Thyroid gland (tissue), 4 donors: Measurements from ENCODE around the gene FGD1. TPM values are rescaled to one million over a fixed set of nuclear protein-coding genes. Genes with fewer than 3 reads are reported as not detected.
"Not testable (repeated sequence)": the region's sequence is repeated elsewhere in the genome, so short reads cannot be mapped to it uniquely, and the experiment has no call there.

Experiments used
- DNase-seq, 2 donors: peaks; one replicate each; pipeline ENCODE4 v3.0.0-alpha.2; 2019
- H3K27ac ChIP-seq, 3 donors: fragments of 200-600 bp; sonication (generic); 1 replicate in 2 of 3; 2 replicates in 1 of 3; pipeline ENCODE4 v1.5.1; 2016 to 2019; ENCODE audit warnings: mild to moderate bottlenecking in 1 of 3, moderate library complexity in 1 of 3
- H3K27me3 ChIP-seq: fragments of 200-600 bp; sonication (generic); one replicate; pipeline ENCODE4 v1.5.1; 2019
- H3K36me3 ChIP-seq, 2 donors: fragments of 200-600 bp; sonication (generic); one replicate each; pipeline ENCODE4 v1.5.1; 2016 to 2019
- H3K4me1 ChIP-seq, 2 donors: fragments of 200-600 bp; sonication (generic); one replicate each; pipeline ENCODE4 v1.5.1; 2017 to 2019
- H3K4me3 ChIP-seq, 3 donors: fragments of 200-600 bp; sonication (generic); replicated peaks in 1 of 3; 1 replicate in 2 of 3; 2 replicates in 1 of 3; pipeline ENCODE4 v1.5.1; 2016; ENCODE audit warnings: mild to moderate bottlenecking in 1 of 3
- H3K9me3 ChIP-seq: fragments of 200-600 bp; sonication (generic); one replicate; pipeline ENCODE4 v1.5.1; 2017
- POLR2A ChIP-seq, 2 donors: fragments of 450-650 bp; IDR thresholded peaks; one replicate each; pipeline ENCODE4 v1.6.1; 2017; ENCODE audit warnings: antibody characterized with exemption in 2 of 2, mild to moderate bottlenecking in 2 of 2, moderate library complexity in 1 of 2
- WGBS, 2 donors: methylation state at CpG; one replicate each; pipeline ENCODE4 v1.1.5; 2017; 5-methylcytosine and 5-hydroxymethylcytosine counted together
- intact Hi-C: fragments of 100-400 bp; cut with DNase I; formaldehyde crosslinking; loops from one replicate; pipeline ENCODE4 v1.15.1; 2023
- total RNA-seq, 4 donors: library from RNA; depleted of rRNA; stranded (reverse); fragments of >200 nt; gene quantifications; one replicate each; pipeline ENCODE4 v1.2.3, GENCODE V29; 2016
- TF ChIP-seq, protein P1 (sequence below), 6 experiments: fragments of 200-600 bp in 3 of 6; fragments of 450-650 bp in 3 of 6; sonication (generic) in 3 of 6; IDR thresholded peaks; one replicate each; pipeline ENCODE4 v1.5.1; 2016 to 2019; ENCODE audit warnings: antibody characterized with exemption in 6 of 6, mild to moderate bottlenecking in 2 of 6, inconsistent platforms in 1 of 6, moderate library complexity in 1 of 6

Gene FGD1
- 1 to 10 TPM; 3.0 to 7.1 (median 4.2) TPM for total RNA-seq

DNA sequence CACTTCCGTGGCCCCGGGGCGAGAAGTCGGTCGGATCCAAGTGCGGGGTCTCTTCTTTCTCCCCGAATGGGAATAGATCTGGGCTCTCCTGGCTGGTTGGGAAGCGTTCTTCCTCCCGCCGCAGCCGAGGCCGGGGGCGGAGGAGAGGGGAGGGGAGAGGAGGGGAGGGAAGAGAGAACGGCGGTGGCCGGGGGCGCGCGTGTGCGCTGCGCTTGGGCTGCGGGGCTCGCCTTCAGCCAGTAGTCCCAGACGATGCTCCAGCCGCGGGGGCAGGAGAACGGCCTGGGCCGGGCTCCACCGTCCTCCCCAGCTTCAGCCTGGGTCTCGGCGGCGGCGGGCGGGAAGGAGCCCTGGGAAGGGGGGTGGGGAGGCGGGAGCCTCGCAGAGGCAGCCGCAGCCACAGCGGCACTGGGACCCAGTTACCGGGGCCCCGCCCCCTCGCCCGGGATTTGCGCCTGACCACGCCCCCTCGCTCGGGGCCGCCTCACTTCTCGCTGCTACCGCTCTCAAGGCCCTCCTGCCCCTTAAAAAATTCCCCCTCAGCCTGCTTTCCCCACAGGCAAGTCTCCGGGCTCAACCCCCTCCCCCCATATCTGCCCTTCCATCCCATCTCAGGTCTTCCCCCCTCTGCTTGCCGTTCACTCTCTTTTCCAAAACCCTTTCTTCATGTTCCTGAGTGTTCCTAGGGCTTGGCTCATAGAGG lies at the start of gene FGD1:
FGD1 (minus strand) TSS at position 421 of the 703 bp plus-strand sequence. CDS start 802 bp downstream, outside the sequence.
- DNase-seq, result peak; percentile 65 to 66
- Histone ChIP-seq H3K4me3 (peak within 1 kb of the TSS in 2 of 3 donors; percentile 35 to 42), H3K9me3 (no peaks in the 10 kb centered on the region), H3K27ac (peak within 1 kb of the TSS in 1 of 3 donors; percentile 58), H3K36me3 (no peaks in the 10 kb centered on the region), H3K27me3 (no peaks in the 10 kb centered on the region), H3K4me1 (no peaks in the 10 kb centered on the region)
- TF ChIP-seq, protein P1, sequence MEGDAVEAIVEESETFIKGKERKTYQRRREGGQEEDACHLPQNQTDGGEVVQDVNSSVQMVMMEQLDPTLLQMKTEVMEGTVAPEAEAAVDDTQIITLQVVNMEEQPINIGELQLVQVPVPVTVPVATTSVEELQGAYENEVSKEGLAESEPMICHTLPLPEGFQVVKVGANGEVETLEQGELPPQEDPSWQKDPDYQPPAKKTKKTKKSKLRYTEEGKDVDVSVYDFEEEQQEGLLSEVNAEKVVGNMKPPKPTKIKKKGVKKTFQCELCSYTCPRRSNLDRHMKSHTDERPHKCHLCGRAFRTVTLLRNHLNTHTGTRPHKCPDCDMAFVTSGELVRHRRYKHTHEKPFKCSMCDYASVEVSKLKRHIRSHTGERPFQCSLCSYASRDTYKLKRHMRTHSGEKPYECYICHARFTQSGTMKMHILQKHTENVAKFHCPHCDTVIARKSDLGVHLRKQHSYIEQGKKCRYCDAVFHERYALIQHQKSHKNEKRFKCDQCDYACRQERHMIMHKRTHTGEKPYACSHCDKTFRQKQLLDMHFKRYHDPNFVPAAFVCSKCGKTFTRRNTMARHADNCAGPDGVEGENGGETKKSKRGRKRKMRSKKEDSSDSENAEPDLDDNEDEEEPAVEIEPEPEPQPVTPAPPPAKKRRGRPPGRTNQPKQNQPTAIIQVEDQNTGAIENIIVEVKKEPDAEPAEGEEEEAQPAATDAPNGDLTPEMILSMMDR (IDR thresholded peaks at IDR 0.05), result no peak
- peak in 1 of 2 donors; percentile 23 for TF ChIP-seq POLR2A (IDR thresholded peaks at IDR 0.05)
- intact Hi-C loops, result no loop called here
- WGBS, 2 donors, result 0 to 3% methylated on average over 5 to 12 of the region's 51 CpGs

DNA sequence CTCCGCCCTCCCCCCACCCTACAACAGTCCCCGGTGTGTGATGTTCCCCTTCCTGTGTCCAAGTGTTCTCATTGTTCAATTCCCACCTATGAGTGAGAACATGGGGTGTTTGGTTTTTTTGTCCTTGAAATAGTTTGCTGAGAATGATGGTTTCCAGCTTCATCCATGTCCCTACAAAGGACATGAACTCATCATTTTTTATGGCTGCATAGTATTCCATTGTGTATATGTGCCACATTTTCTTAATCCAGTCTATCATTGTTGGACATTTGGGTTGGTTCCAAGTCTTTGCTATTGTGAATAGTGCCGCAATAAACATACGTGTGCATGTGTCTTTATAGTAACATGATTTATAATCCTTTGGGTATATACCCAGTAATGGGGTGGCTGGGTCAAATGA lies 46.2 kb upstream of the FGD1 start:
- intact Hi-C loops, H3K9me3 ChIP-seq, H3K27ac ChIP-seq, H3K4me1 ChIP-seq, H3K4me3 ChIP-seq, DNase-seq, H3K27me3 ChIP-seq: not testable (repeated sequence)
- 93 to 100% methylated on average over 2 to 3 of the region's 4 CpGs for WGBS, 2 donors
- peaks cover 44 to 51% of the 10 kb centered on the region in 2 donors for H3K36me3 ChIP-seq

DNA sequence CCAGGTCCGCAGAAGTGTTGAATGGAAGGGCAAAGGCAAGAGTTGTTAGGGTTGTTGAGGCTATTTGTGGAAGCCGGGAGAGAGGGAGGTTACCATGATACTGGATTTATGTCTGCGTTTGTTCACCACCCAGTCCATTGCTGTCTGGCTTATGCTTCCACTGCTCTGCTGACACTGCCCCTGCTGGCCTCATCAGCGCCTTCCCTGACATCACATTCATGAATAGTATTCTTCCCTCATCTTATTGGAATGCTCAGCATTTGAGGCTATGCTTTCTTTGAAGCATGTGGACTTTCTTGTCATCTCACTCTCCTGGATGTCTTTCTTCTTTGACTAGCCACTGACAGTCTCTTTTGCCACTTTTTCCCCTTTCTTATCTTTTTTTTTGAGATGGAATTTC lies 44.3 kb upstream of the FGD1 start:
- H3K9me3 ChIP-seq, result no peaks in the 10 kb centered on the region
- no peaks in the 10 kb centered on the region for H3K4me1 ChIP-seq
- H3K27ac ChIP-seq, result no peak overlapping the region
- H3K27me3 ChIP-seq, result no peaks in the 10 kb centered on the region
- intact Hi-C loops, result no loop called here
- DNase-seq, result no peak
- WGBS, 2 donors, result 94 to 100% methylated on average over 4 of the region's 4 CpGs
- no peak overlapping the region for H3K4me3 ChIP-seq
- peaks cover 40 to 53% of the 10 kb centered on the region in 2 donors for H3K36me3 ChIP-seq
- TF ChIP-seq POLR2A (IDR thresholded peaks at IDR 0.05), result no peak
- TF ChIP-seq, protein P1 (IDR thresholded peaks at IDR 0.05), result no peak

DNA sequence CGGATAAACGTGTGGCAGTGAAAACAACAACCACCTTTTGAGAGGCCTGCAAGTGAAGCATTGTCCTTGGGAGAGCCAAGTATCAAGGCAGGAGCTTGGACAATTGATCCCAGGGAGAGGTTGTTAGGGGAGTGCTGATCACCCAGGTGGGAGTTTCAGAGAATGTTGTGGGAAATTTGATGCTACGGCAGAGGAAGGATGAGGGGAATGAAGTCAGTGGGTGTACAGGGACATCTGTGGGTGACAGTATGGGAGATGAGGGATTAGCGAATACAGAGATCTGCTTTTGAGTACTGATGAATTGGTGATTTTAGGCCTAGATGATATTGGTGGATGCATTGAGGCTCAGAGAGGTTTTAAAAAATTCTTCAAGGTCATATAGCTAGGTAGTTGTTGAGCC lies 38.2 kb upstream of the FGD1 start:
- DNase-seq, result no peak
- peaks cover 4 to 12% of the 10 kb centered on the region in 2 donors for H3K4me1 ChIP-seq
- H3K4me3 ChIP-seq, result no peak overlapping the region
- no peaks in the 10 kb centered on the region for H3K27me3 ChIP-seq
- H3K27ac ChIP-seq, result peak overlapping the region; percentile 31 to 66 (median 62)
- peaks cover 0 to 10% of the 10 kb centered on the region in 2 donors for H3K36me3 ChIP-seq
- 55 to 75% methylated on average over 4 of the region's 4 CpGs for WGBS, 2 donors
- H3K9me3 ChIP-seq, result no peaks in the 10 kb centered on the region
- TF ChIP-seq, protein P1 (IDR thresholded peaks at IDR 0.05), result no peak
- no peak for TF ChIP-seq POLR2A (IDR thresholded peaks at IDR 0.05)
- intact Hi-C loops, result no loop called here

DNA sequence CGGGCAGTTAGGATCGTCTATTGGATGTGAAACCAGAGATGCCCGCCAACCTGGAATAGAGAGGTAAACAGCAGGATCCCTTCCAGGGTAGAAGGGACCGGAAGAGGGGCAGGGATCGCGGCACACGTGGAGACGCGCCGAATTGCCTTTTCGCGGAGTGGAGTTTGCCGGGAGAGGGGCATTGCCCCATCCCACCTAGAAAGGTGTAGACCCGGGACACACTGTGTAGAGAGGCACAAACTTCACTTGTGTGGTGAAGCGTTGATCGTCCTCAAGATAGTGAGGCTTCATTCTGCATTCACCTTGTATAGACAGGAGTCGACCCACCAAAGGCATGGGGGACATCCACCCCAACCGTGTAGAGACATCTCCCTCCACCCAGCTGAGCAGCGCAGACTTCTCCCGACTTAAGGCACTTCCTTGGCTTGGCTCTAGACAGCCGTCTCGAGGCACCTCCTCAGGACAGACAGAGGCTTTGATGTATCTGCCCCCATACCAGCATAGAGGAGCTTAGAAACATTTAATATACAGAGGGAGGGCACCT lies 34.4 kb upstream of the FGD1 start:
- peak in 1 of 2 donors; percentile 3 for DNase-seq
- Histone ChIP-seq H3K4me3 (peak overlapping the region; percentile 35 to 81 (median 44)), H3K27me3 (no peaks in the 10 kb centered on the region), H3K36me3 (no peaks in the 10 kb centered on the region), H3K27ac (peak overlapping the region in 1 of 3 donors; percentile 55), H3K9me3 (no peaks in the 10 kb centered on the region), H3K4me1 (peaks cover 4 to 12% of the 10 kb centered on the region in 2 donors)
- 0% methylated on average over 1 to 3 of the region's 22 CpGs for WGBS, 2 donors
- TF ChIP-seq, protein P1 (IDR thresholded peaks at IDR 0.05), result no peak
- TF ChIP-seq POLR2A (IDR thresholded peaks at IDR 0.05), result no peak
- intact Hi-C loops, result no loop called here
